Upper lobe of right lung (tissue), 1 donor: ENCODE data around the gene B3GNT5. TPM values are rescaled to one million over a fixed set of nuclear protein-coding genes. Genes with fewer than 3 reads are reported as not detected.

Experiments
- ATAC-seq: fragments of 200-7000 bp; cut with Tn5 transposase; one replicate; pipeline ENCODE4 v1.9.1; 2020; ENCODE audit warnings: mild to moderate bottlenecking, moderate library complexity
- DNase-seq: peaks from one replicate; pipeline ENCODE4 v3.0.0-alpha.2; 2020
- H3K27ac ChIP-seq: fragments of 200-600 bp; one replicate; pipeline ENCODE4 v1.8.0; 2022
- H3K27me3 ChIP-seq: fragments of 200-600 bp; one replicate; pipeline ENCODE4 v1.8.0; 2022; ENCODE audit warnings: mild to moderate bottlenecking
- H3K36me3 ChIP-seq: fragments of 200-600 bp; one replicate; pipeline ENCODE4 v1.8.0; 2022
- H3K4me1 ChIP-seq: fragments of 200-600 bp; one replicate; pipeline ENCODE4 v1.8.0; 2022
- H3K4me3 ChIP-seq: fragments of 200-600 bp; one replicate; pipeline ENCODE4 v1.8.0; 2022; ENCODE audit warnings: mild to moderate bottlenecking
- H3K9me3 ChIP-seq: fragments of 200-600 bp; one replicate; pipeline ENCODE4 v1.8.0; 2022
- CTCF ChIP-seq: fragments of 200-600 bp; IDR thresholded peaks from one replicate; pipeline ENCODE4 v1.8.0; 2022; ENCODE audit warnings: antibody characterized with exemption
- intact Hi-C: fragments of 100-400 bp; cut with DNase I; formaldehyde crosslinking; loops from one replicate; pipeline ENCODE4 v1.11.0; 2022
- total RNA-seq: library from RNA; stranded (reverse); fragmentation: NEBNext Ultra II Directional; extraction: Animal tissue kit (Norgen Biotek cat#: 25700); gene quantifications from one replicate; pipeline ENCODE4 v1.2.1, GENCODE V29; 2021
- donor health status: DM: no; HTN: yes; CAD: no; lungs with severe emphysema.

The B3GNT5 gene
- total RNA-seq, 1 donor from 2014 or later, result 31.0 TPM

- no peaks in the 10 kb centered on the region for H3K9me3 ChIP-seq
- no peak for TF ChIP-seq CTCF
Observed at GRCh38 chr3:183279371-183279770, 26.3 kb downstream of the B3GNT5 start.

GRCh38 chr3:183281126-183281797 lies 28.2 kb downstream of the B3GNT5 start:
- DNase-seq (no peak), ATAC-seq (no peak)
- H3K9me3 ChIP-seq, result no peaks in the 10 kb centered on the region
- intact Hi-C loops, result no loop called here
- no peaks in the 10 kb centered on the region for H3K36me3 ChIP-seq
- no peaks in the 10 kb centered on the region for H3K27me3 ChIP-seq
- no peak overlapping the region for H3K27ac ChIP-seq
- no peak overlapping the region for H3K4me3 ChIP-seq
- peaks cover 11% of the 10 kb centered on the region for H3K4me1 ChIP-seq
- no peak for TF ChIP-seq CTCF

More at GRCh38 chr3:183279371-183279770, 26.3 kb downstream of the B3GNT5 start:
- DNase-seq (no peak), ATAC-seq (no peak)
- H3K4me1 ChIP-seq, result peaks cover 7% of the 10 kb centered on the region
- no peaks in the 10 kb centered on the region for H3K27me3 ChIP-seq
- intact Hi-C loops, result no loop called here
- no peak overlapping the region for H3K27ac ChIP-seq
- no peak overlapping the region for H3K4me3 ChIP-seq
- no peaks in the 10 kb centered on the region for H3K36me3 ChIP-seq

GRCh38 chr3:183283886-183284285 lies 30.8 kb downstream of the B3GNT5 start:
- no peaks in the 10 kb centered on the region for H3K27me3 ChIP-seq
- intact Hi-C loops, result no loop called here

DNA sequence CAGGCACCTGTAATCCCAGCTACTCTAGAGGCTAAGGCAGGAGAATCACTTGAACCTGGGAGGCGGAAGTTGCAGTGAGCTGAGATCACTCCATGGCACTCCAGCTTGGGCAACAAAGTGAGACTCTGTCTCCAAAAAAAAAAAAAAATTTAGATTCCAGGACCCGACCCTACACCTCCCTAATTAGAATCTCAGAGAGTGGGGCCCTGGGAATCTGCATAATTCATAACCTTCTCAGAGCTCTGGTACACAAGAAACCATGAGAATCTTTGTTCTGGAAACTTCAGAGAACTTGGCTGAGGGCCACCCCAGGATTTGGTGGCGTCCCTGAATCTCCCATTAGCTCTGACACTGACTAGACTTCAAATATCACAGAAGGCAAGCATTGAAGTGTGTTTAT lies 31.5 kb downstream of the B3GNT5 start:
- Histone ChIP-seq H3K4me3 (no peak overlapping the region), H3K27me3 (no peaks in the 10 kb centered on the region), H3K4me1 (peaks cover 10% of the 10 kb centered on the region), H3K27ac (no peak overlapping the region), H3K36me3 (no peaks in the 10 kb centered on the region), H3K9me3 (no peaks in the 10 kb centered on the region)
- DNase-seq (no peak), ATAC-seq (no peak)
- intact Hi-C loops, result no loop called here
- no peak for TF ChIP-seq CTCF

More at GRCh38 chr3:183283886-183284285, 30.8 kb downstream of the B3GNT5 start:
- no peak for ATAC-seq
- no peak for TF ChIP-seq CTCF
- no peak for DNase-seq
- Histone ChIP-seq H3K36me3 (no peaks in the 10 kb centered on the region), H3K4me3 (no peak overlapping the region), H3K4me1 (peaks cover 10% of the 10 kb centered on the region), H3K9me3 (no peaks in the 10 kb centered on the region), H3K27ac (no peak overlapping the region)

- no peak for ATAC-seq
- H3K27me3 ChIP-seq, result no peaks in the 10 kb centered on the region
- peak overlapping the region; percentile 32 for H3K27ac ChIP-seq
- no peaks in the 10 kb centered on the region for H3K9me3 ChIP-seq
- no peak overlapping the region for H3K4me3 ChIP-seq
- peaks cover 10% of the 10 kb centered on the region for H3K4me1 ChIP-seq
- no peak for DNase-seq
- no peaks in the 10 kb centered on the region for H3K36me3 ChIP-seq
- intact Hi-C loops, result no loop called here
- TF ChIP-seq CTCF, result no peak
Observed at GRCh38 chr3:183285318-183285717, 32.3 kb downstream of the B3GNT5 start.
